ENCODE measurements around the gene LIPE.

DNA sequence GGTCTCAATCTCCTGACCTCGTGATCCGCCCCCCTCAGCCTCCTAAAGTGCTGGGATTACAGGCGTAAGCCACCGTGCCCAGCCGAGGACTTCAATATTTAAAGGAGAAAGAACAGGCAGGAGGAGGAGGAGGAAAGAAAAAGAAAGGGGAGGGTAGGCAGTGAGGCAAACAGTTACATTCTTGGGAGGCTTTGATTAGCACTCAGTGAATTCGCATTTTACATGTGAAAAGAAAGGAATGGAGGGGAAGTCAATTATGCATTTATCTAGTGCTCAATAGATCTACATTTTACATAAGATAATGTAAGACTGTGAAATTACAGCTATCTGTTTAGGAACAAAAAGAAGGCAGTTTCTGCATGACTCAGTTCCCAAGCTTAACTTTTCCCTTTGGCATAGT, 46.5 kb upstream of the LIPE start:
- TF ChIP-seq, protein P1, sequence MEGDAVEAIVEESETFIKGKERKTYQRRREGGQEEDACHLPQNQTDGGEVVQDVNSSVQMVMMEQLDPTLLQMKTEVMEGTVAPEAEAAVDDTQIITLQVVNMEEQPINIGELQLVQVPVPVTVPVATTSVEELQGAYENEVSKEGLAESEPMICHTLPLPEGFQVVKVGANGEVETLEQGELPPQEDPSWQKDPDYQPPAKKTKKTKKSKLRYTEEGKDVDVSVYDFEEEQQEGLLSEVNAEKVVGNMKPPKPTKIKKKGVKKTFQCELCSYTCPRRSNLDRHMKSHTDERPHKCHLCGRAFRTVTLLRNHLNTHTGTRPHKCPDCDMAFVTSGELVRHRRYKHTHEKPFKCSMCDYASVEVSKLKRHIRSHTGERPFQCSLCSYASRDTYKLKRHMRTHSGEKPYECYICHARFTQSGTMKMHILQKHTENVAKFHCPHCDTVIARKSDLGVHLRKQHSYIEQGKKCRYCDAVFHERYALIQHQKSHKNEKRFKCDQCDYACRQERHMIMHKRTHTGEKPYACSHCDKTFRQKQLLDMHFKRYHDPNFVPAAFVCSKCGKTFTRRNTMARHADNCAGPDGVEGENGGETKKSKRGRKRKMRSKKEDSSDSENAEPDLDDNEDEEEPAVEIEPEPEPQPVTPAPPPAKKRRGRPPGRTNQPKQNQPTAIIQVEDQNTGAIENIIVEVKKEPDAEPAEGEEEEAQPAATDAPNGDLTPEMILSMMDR (optimal IDR thresholded peaks at IDR 0.05 in 1 of 3, IDR thresholded peaks at IDR 0.05 in 1 of 3, conservative IDR thresholded peaks at IDR 0.05 in 1 of 3; ENCODE audit: extremely low read depth in 1 of 3, insufficient read depth in 2 of 3, low read length in 3 of 3): no peak
- TF ChIP-seq EZH2 (IDR thresholded peaks at IDR 0.05; ENCODE audit: low read length): no peak

Data from keratinocyte (primary cell).